ENCODE results near the gene HGS.

GRCh38 chr17:81733507-81734404 is 49.9 kb downstream of the HGS start:
- peak; percentile 94 for TF ChIP-seq CTCF (conservative IDR thresholded peaks at IDR 0.05; ENCODE audit: low read depth, low read length)
- TF ChIP-seq MAZ (IDR thresholded peaks at IDR 0.05; ENCODE audit: borderline replicate concordance, low read depth, low read length), result peak; percentile 61; the same call in 1 of the 2 replicates
- no peak for TF ChIP-seq FOS (IDR thresholded peaks at IDR 0.05; ENCODE audit: low read depth, low read length)
- TF ChIP-seq CEBPB (IDR thresholded peaks at IDR 0.05; ENCODE audit: low read depth, low read length), result no peak
- no peak for TF ChIP-seq BHLHE40 (IDR thresholded peaks at IDR 0.05; ENCODE audit: low read depth, low read length)
- no peak for TF ChIP-seq USF2 (IDR thresholded peaks at IDR 0.05; ENCODE audit: low read depth, low read length)
- no peak for TF ChIP-seq POLR2A (IDR thresholded peaks at IDR 0.05; ENCODE audit: low read depth, low read length)
